Right lobe of liver (tissue), 6 donors: ENCODE data around the gene UFC1. TPM values are rescaled to one million over a fixed set of nuclear protein-coding genes. Genes with fewer than 3 reads are reported as not detected.

Source experiments
- ATAC-seq, 4 donors: fragments of 200-7000 bp; cut with Tn5 transposase; one replicate each; pipeline ENCODE4 v1.9.1; 2020; ENCODE audit warnings: mild to moderate bottlenecking in 4 of 4, moderate library complexity in 4 of 4
- DNase-seq, 3 donors: peaks; one replicate each; pipeline ENCODE4 v3.0.0-alpha.2; 2020
- H3K27ac ChIP-seq, 3 donors: fragments of 200-600 bp; one replicate each; pipeline ENCODE4 v1.8.0; 2022
- H3K27me3 ChIP-seq, 2 donors: fragments of 200-600 bp; one replicate each; pipeline ENCODE4 v1.8.0; 2022
- H3K36me3 ChIP-seq, 4 donors: fragments of 200-600 bp; sonication (generic) in 1 of 4; one replicate each; pipeline versions ENCODE4 v1.5.1 to v1.8.0; 2017 to 2022; ENCODE audit warnings: control low read depth in 1 of 4
- H3K4me1 ChIP-seq, 4 donors: fragments of 200-600 bp; sonication (generic) in 1 of 4; one replicate each; pipeline versions ENCODE4 v1.5.1 to v1.8.0; 2017 to 2022; ENCODE audit warnings: control low read depth in 1 of 4
- H3K4me3 ChIP-seq, 3 donors: fragments of 200-600 bp; one replicate each; pipeline ENCODE4 v1.8.0; 2022
- H3K9me3 ChIP-seq, 4 donors: fragments of 200-600 bp; sonication (generic) in 1 of 4; one replicate each; pipeline versions ENCODE4 v1.5.1 to v1.8.0; 2017 to 2022; ENCODE audit warnings: control low read depth in 1 of 4
- CTCF ChIP-seq, 4 donors: fragments of 200-600 bp in 3 of 4; fragments of 450-650 bp in 1 of 4; IDR thresholded peaks; one replicate each; pipeline versions ENCODE4 v1.5.1 to v1.8.0; 2016 to 2022; ENCODE audit warnings: antibody characterized with exemption in 4 of 4, mild to moderate bottlenecking in 2 of 4
- POLR2A ChIP-seq: fragments of 450-650 bp; IDR thresholded peaks from one replicate; pipeline ENCODE4 v1.6.1; 2017; ENCODE audit warnings: antibody characterized with exemption, mild to moderate bottlenecking
- WGBS: methylation state at CpG from one replicate; pipeline ENCODE4 v1.1.6; 2018; ENCODE audit warnings: low coverage, low lambda C conversion rate; ENCODE audit not compliant: insufficient coverage; ENCODE audit errors: missing lambda C conversion rate; 5-methylcytosine and 5-hydroxymethylcytosine counted together
- intact Hi-C, 2 donors: fragments of 100-400 bp; cut with DNase I; formaldehyde crosslinking; loops; one replicate each; pipeline versions ENCODE4 v1.11.2 to v1.14.1; 2022
- total RNA-seq, 6 experiments: library from RNA; depleted of rRNA in 2 of 6; stranded (reverse); fragments of >200 nt in 2 of 6; fragmentation: NEBNext Ultra II Directional in 3 of 6; extraction: Animal tissue kit (Norgen Biotek cat#: 25700) in 3 of 6; gene quantifications; one replicate each; pipeline versions ENCODE4 v1.1.0 to v1.2.4, GENCODE V29; 2016 to 2023
- donor health status: DM: no; HTN: yes; CAD: no.
- donor health status: DM: no; HTN: no; CAD: no.
- donor health status: DM: no; HTN: no; CAD: no.
- donor health status: DM: no; HTN: yes; CAD: no.
- donor health status: DM: no; HTN: yes; CAD: no.

UFC1 gene
- total RNA-seq, 6 experiments from 2014 or later, result 24.6 to 37.7 (median 35.3) TPM

DNA sequence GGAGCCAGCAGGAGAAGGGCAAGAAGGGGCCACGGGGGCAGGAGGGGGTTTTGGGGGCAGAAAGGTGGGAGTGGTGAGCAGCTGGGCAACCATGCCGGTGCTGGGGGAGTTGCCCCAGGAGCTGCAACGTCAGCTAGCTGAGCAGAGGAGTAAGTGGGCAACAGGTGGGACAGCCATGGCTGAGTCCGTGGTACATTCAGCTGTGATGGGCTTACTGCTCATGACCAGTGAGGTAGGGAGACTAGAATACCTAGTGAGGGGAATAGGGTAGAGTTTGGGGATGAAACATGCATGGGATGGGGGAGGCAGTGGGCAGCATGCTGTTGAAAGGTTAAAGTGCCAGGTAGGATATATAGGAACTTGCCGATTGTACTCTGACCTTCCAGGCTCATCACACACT is 7.9 kb downstream of the UFC1 start:
- intact Hi-C loops, result no loop called here
- ATAC-seq, result no peak
- Histone ChIP-seq H3K27ac (no peak overlapping the region), H3K4me1 (peaks cover 0 to 15% (median under 1%) of the 10 kb centered on the region in 4 donors), H3K9me3 (no peaks in the 10 kb centered on the region), H3K36me3 (peaks cover 0 to 22% (median 0%) of the 10 kb centered on the region in 4 donors), H3K4me3 (no peak overlapping the region), H3K27me3 (no peaks in the 10 kb centered on the region)
- TF ChIP-seq POLR2A (no peak), CTCF (IDR thresholded peaks at IDR 0.05) (no peak)
- DNase-seq, result no peak
- 88% methylated on average over 3 of the region's 5 CpGs for WGBS

- intact Hi-C loops, result no loop called here
- Histone ChIP-seq H3K9me3 (no peaks in the 10 kb centered on the region), H3K27ac (no peak overlapping the region), H3K27me3 (no peaks in the 10 kb centered on the region), H3K4me1 (peaks cover 0 to 15% (median 2%) of the 10 kb centered on the region in 4 donors), H3K4me3 (no peak overlapping the region), H3K36me3 (peaks cover 0 to 22% (median 0%) of the 10 kb centered on the region in 4 donors)
- ATAC-seq, result no peak
- no peak for DNase-seq
- 40% methylated on average over 1 of the region's 7 CpGs for WGBS
- TF ChIP-seq POLR2A (no peak), CTCF (IDR thresholded peaks at IDR 0.05) (no peak)
Measured at GRCh38 chr1:161162052-161162451, 8.3 kb downstream of the UFC1 start.

- 90% methylated on average over 2 of the region's 10 CpGs for WGBS
- Histone ChIP-seq H3K4me1 (peaks cover 0 to 15% (median 3%) of the 10 kb centered on the region in 4 donors), H3K36me3 (peaks cover 0 to 17% (median 0%) of the 10 kb centered on the region in 4 donors), H3K27ac (no peak overlapping the region), H3K27me3 (no peaks in the 10 kb centered on the region), H3K4me3 (no peak overlapping the region), H3K9me3 (no peaks in the 10 kb centered on the region)
- intact Hi-C loops, result no loop called here
- ATAC-seq (no peak), DNase-seq (no peak)
- no peak for TF ChIP-seq CTCF (IDR thresholded peaks at IDR 0.05)
- no peak for TF ChIP-seq POLR2A
Measured at GRCh38 chr1:161162806-161163205, 9.0 kb downstream of the UFC1 start.

- H3K9me3 ChIP-seq, result no peaks in the 10 kb centered on the region
- H3K4me1 ChIP-seq, result peaks cover 0 to 15% (median 3%) of the 10 kb centered on the region in 4 donors
- no peak overlapping the region for H3K4me3 ChIP-seq
- H3K36me3 ChIP-seq, result peaks cover 0 to 17% (median 0%) of the 10 kb centered on the region in 4 donors
- no peak for TF ChIP-seq CTCF (IDR thresholded peaks at IDR 0.05)
- TF ChIP-seq POLR2A, result no peak
- WGBS, result 100% methylated on average over 2 of the region's 5 CpGs
- intact Hi-C loops, result no loop called here
- DNase-seq, result no peak
- H3K27me3 ChIP-seq, result no peaks in the 10 kb centered on the region
- ATAC-seq, result no peak
- no peak overlapping the region for H3K27ac ChIP-seq
Measured at GRCh38 chr1:161163793-161164192, 10.0 kb downstream of the UFC1 start.
